SK-N-SH treated with all-trans-retinoic acid at 6 μM for 48 hours (cell line): ENCODE data around the gene ACLY.
"Not testable (repeated sequence)": the region's sequence is repeated elsewhere in the genome, so short reads cannot be mapped to it uniquely, and the experiment has no call there.

ENCODE experiments used
- ATAC-seq: fragments of 200-7000 bp; cut with Tn5 transposase; 3 replicates; pipeline ENCODE4 v1.9.1; 2020; ENCODE audit warnings: mild to moderate bottlenecking, moderate library complexity
- ARNTL ChIP-seq: fragments of 450-650 bp; formaldehyde crosslinking; IDR thresholded peaks from 2 replicates; pipeline ENCODE4 v1.5.0; 2020; ENCODE audit warnings: low read depth, mild to moderate bottlenecking, moderate library complexity, borderline replicate concordance
- BACH2 ChIP-seq: fragments of 250-450 bp; sonication (Bioruptor Pico); IDR thresholded peaks from 2 replicates; pipeline ENCODE4 v1.9.0; 2021; ENCODE audit warnings: mild to moderate bottlenecking, borderline replicate concordance
- CSDC2 ChIP-seq: fragments of 250-450 bp; sonication (Bioruptor Pico); IDR thresholded peaks from 2 replicates; pipeline ENCODE4 v1.5.0; 2020; ENCODE audit warnings: mild to moderate bottlenecking, moderate library complexity
- ESRRG ChIP-seq: fragments of 250-450 bp; sonication (Bioruptor Pico); IDR thresholded peaks from 2 replicates; pipeline ENCODE4 v1.6.1; 2021; ENCODE audit warnings: mild to moderate bottlenecking
- ISL1 ChIP-seq: fragments of 250-450 bp; sonication (Bioruptor Pico); IDR thresholded peaks from 2 replicates; pipeline ENCODE4 v2.1.2; 2022; ENCODE audit warnings: mild to moderate bottlenecking, moderate library complexity
- OSR1 ChIP-seq: fragments of 250-450 bp; sonication (Bioruptor Pico); IDR thresholded peaks from 2 replicates; pipeline ENCODE4 v1.8.0; 2022; ENCODE audit warnings: moderate library complexity, mild to moderate bottlenecking, inconsistent platforms
- PPARA ChIP-seq: fragments of 250-450 bp; sonication (Bioruptor Pico); IDR thresholded peaks from 2 replicates; pipeline ENCODE4 v1.5.0; 2020; ENCODE audit warnings: mild to moderate bottlenecking, borderline replicate concordance
- RARB ChIP-seq: fragments of 250-450 bp; sonication (Bioruptor Pico); IDR thresholded peaks from 2 replicates; pipeline ENCODE4 v1.8.0; 2021; ENCODE audit warnings: mild to moderate bottlenecking, moderate library complexity
- SNAI2 ChIP-seq: fragments of 250-450 bp; sonication (Bioruptor Pico); IDR thresholded peaks from 2 replicates; pipeline ENCODE4 v1.5.0; 2020; ENCODE audit warnings: mild to moderate bottlenecking, moderate library complexity
- TCF4 ChIP-seq: fragments of 250-450 bp; sonication (Bioruptor Pico); IDR thresholded peaks from 2 replicates; pipeline ENCODE4 v1.8.0; 2021; ENCODE audit warnings: mild to moderate bottlenecking, moderate library complexity, borderline replicate concordance
- TOX ChIP-seq: fragments of 250-450 bp; sonication (Bioruptor Pico); IDR thresholded peaks from 2 replicates; pipeline ENCODE4 v1.8.0; 2021; ENCODE audit warnings: mild to moderate bottlenecking, moderate library complexity, borderline replicate concordance
- ZC3H10 ChIP-seq: fragments of 250-450 bp; sonication (Bioruptor Pico); IDR thresholded peaks from 2 replicates; pipeline ENCODE4 v1.5.1; 2021; ENCODE audit warnings: mild to moderate bottlenecking, moderate library complexity
- ZFP3 ChIP-seq: fragments of 250-450 bp; sonication (Bioruptor Pico); IDR thresholded peaks from 2 replicates; pipeline ENCODE4 v1.5.0; 2020; ENCODE audit warnings: mild to moderate bottlenecking, moderate library complexity
- ZFP30 ChIP-seq: fragments of 450-650 bp; formaldehyde crosslinking; IDR thresholded peaks from 2 replicates; pipeline ENCODE4 v1.5.0; 2022; ENCODE audit warnings: mild to moderate bottlenecking, moderate library complexity
- ZNF70 ChIP-seq: fragments of 450-650 bp; formaldehyde crosslinking; IDR thresholded peaks from 2 replicates; pipeline ENCODE4 v1.5.0; 2020; ENCODE audit warnings: mild to moderate bottlenecking, moderate library complexity
- ZNF8 ChIP-seq: fragments of 450-650 bp; formaldehyde crosslinking; IDR thresholded peaks from 2 replicates; pipeline ENCODE4 v1.5.0; 2020; ENCODE audit warnings: mild to moderate bottlenecking, moderate library complexity
- TF ChIP-seq, protein P1 (sequence below): fragments of 250-450 bp; sonication (Bioruptor Pico); IDR thresholded peaks from 2 replicates; pipeline ENCODE4 v1.5.0; 2020; ENCODE audit warnings: mild to moderate bottlenecking, moderate library complexity
- TF ChIP-seq, protein P2 (sequence below): fragments of 250-450 bp; sonication (Bioruptor Pico); IDR thresholded peaks from 2 replicates; pipeline ENCODE4 v1.8.0; 2020; ENCODE audit warnings: mild to moderate bottlenecking, moderate library complexity, borderline replicate concordance
- TF ChIP-seq, protein P3 (sequence below): fragments of 250-450 bp; sonication (Bioruptor Pico); IDR thresholded peaks from 2 replicates; pipeline ENCODE4 v1.5.1; 2020; ENCODE audit warnings: low read depth, mild to moderate bottlenecking, moderate library complexity
- TF ChIP-seq, protein P4 (sequence below): fragments of 250-450 bp; sonication (Bioruptor Pico); IDR thresholded peaks from 2 replicates; pipeline ENCODE4 v1.5.1; 2021; ENCODE audit warnings: mild to moderate bottlenecking, moderate library complexity

The ACLY gene

DNA sequence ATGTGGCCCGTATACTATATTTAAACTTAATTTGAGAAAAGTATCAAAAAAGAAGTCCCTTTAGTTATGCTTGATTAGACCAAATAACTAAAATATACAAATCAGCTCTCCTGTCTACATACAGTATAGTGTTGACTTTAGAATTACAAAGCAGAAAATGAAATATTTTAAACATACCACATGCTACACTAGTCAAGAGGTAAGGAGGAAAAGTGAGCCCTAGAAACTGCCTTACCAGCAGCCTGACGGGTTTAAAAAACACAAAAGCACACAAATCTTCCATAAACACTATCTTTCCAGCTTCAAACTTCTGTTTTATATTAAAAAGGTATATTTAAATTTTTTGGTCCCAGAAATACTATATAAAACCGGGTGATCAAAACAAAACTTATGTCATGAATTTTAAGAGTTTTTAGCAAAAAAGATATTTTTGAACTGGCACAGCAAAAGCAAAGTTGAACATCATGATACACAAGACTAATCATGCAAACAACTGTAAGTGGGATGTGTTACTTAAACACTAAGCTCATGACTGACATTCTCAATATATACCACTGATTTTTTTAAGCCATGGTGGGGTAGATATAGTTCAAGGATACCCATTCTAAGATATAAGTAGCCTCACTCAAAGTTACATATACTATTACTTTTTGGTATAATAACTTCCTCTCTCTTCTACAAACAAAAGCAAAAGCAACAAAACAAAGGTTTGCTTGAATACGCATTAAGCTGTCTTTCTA, 69.3 kb downstream of the ACLY start:
- no peak for ATAC-seq
- TF ChIP-seq ZFP3 (CRISPR knock-in tag) (no peak), ZFP30 (CRISPR knock-in tag) (no peak), ZNF70 (CRISPR knock-in tag) (no peak), RARB (no peak), TCF4 (no peak), ARNTL (CRISPR knock-in tag) (no peak), ZC3H10 (CRISPR knock-in tag) (no peak), ZNF8 (no peak), CSDC2 (CRISPR knock-in tag) (no peak)
- TF ChIP-seq, protein P1, sequence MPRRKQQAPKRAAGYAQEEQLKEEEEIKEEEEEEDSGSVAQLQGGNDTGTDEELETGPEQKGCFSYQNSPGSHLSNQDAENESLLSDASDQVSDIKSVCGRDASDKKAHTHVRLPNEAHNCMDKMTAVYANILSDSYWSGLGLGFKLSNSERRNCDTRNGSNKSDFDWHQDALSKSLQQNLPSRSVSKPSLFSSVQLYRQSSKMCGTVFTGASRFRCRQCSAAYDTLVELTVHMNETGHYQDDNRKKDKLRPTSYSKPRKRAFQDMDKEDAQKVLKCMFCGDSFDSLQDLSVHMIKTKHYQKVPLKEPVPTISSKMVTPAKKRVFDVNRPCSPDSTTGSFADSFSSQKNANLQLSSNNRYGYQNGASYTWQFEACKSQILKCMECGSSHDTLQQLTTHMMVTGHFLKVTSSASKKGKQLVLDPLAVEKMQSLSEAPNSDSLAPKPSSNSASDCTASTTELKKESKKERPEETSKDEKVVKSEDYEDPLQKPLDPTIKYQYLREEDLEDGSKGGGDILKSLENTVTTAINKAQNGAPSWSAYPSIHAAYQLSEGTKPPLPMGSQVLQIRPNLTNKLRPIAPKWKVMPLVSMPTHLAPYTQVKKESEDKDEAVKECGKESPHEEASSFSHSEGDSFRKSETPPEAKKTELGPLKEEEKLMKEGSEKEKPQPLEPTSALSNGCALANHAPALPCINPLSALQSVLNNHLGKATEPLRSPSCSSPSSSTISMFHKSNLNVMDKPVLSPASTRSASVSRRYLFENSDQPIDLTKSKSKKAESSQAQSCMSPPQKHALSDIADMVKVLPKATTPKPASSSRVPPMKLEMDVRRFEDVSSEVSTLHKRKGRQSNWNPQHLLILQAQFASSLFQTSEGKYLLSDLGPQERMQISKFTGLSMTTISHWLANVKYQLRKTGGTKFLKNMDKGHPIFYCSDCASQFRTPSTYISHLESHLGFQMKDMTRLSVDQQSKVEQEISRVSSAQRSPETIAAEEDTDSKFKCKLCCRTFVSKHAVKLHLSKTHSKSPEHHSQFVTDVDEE (CRISPR knock-in tag) = no peak

DNA sequence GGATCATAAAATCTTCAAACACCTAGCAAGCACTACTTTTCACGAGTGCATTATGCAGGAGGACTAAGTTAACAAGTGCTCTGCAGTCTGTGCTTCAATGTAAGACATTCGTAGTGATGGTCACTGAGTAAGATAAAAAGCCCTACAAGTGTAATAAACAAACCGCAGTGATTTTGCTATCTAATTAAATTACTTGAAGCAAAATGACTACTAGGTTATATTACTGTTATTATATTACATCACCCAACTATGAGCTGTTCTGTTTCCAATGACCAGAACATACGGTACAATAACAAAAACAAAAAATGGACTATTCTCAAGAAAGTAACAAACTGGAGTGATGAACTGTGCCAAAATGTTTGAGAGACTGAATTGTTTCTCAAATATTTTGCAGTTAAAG, 70.0 kb downstream of the ACLY start:
- peak; percentile 48; the same call in 2 of the 3 replicates for ATAC-seq

DNA sequence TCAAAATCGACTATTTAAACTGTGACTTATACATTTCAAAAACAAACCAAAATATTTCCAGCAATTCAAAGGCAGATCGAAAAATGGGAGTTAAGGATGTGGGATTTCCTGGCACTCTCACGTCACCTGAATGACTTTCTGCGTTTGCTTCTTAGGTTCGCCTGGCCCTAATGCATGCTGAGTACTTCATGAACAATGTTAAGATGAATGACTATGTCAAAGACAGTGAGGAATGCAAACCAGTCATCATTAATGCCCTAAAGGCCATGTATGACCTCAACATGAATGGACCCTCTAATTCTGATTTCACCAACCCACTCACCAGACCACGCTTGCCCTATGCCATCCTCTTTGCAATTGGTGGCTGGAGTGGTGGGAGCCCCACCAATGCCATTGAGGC, 73.8 kb downstream of the ACLY start:
- no peak for TF ChIP-seq ZFP30 (CRISPR knock-in tag)
- no peak for TF ChIP-seq OSR1 (CRISPR knock-in tag)
- TF ChIP-seq, protein P2, sequence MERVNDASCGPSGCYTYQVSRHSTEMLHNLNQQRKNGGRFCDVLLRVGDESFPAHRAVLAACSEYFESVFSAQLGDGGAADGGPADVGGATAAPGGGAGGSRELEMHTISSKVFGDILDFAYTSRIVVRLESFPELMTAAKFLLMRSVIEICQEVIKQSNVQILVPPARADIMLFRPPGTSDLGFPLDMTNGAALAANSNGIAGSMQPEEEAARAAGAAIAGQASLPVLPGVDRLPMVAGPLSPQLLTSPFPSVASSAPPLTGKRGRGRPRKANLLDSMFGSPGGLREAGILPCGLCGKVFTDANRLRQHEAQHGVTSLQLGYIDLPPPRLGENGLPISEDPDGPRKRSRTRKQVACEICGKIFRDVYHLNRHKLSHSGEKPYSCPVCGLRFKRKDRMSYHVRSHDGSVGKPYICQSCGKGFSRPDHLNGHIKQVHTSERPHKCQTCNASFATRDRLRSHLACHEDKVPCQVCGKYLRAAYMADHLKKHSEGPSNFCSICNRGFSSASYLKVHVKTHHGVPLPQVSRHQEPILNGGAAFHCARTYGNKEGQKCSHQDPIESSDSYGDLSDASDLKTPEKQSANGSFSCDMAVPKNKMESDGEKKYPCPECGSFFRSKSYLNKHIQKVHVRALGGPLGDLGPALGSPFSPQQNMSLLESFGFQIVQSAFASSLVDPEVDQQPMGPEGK (CRISPR knock-in tag) = no peak
- TF ChIP-seq, protein P3, sequence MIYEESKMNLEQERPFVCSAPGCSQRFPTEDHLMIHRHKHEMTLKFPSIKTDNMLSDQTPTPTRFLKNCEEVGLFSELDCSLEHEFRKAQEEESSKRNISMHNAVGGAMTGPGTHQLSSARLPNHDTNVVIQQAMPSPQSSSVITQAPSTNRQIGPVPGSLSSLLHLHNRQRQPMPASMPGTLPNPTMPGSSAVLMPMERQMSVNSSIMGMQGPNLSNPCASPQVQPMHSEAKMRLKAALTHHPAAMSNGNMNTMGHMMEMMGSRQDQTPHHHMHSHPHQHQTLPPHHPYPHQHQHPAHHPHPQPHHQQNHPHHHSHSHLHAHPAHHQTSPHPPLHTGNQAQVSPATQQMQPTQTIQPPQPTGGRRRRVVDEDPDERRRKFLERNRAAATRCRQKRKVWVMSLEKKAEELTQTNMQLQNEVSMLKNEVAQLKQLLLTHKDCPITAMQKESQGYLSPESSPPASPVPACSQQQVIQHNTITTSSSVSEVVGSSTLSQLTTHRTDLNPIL (CRISPR knock-in tag) = no peak
- no peak for TF ChIP-seq ZC3H10 (CRISPR knock-in tag)
- TF ChIP-seq ARNTL (CRISPR knock-in tag) = no peak
- no peak for TF ChIP-seq ISL1 (CRISPR knock-in tag)
- TF ChIP-seq SNAI2 (CRISPR knock-in tag) = no peak
- no peak for TF ChIP-seq BACH2 (CRISPR knock-in tag)
- TF ChIP-seq, all 23 proteins: peak for 0
- ATAC-seq = no peak

More for the DNA sequence above, 70.0 kb downstream of the ACLY start:
- TF ChIP-seq PPARA (CRISPR knock-in tag) = no peak
- TF ChIP-seq, protein P4, sequence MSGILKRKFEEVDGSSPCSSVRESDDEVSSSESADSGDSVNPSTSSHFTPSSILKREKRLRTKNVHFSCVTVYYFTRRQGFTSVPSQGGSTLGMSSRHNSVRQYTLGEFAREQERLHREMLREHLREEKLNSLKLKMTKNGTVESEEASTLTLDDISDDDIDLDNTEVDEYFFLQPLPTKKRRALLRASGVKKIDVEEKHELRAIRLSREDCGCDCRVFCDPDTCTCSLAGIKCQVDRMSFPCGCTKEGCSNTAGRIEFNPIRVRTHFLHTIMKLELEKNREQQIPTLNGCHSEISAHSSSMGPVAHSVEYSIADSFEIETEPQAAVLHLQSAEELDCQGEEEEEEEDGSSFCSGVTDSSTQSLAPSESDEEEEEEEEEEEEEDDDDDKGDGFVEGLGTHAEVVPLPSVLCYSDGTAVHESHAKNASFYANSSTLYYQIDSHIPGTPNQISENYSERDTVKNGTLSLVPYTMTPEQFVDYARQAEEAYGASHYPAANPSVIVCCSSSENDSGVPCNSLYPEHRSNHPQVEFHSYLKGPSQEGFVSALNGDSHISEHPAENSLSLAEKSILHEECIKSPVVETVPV (CRISPR knock-in tag) = no peak
- no peak for TF ChIP-seq OSR1 (CRISPR knock-in tag)
- TF ChIP-seq TCF4 = no peak
- TF ChIP-seq, protein P2 (CRISPR knock-in tag) = no peak
- no peak for TF ChIP-seq ARNTL (CRISPR knock-in tag)
- TF ChIP-seq ESRRG (CRISPR knock-in tag) = no peak
- TF ChIP-seq, protein P1 (CRISPR knock-in tag) = no peak
- no peak for TF ChIP-seq TOX (CRISPR knock-in tag)
- TF ChIP-seq SNAI2 (CRISPR knock-in tag) = no peak
- TF ChIP-seq, all 23 proteins: peak for 0

DNA sequence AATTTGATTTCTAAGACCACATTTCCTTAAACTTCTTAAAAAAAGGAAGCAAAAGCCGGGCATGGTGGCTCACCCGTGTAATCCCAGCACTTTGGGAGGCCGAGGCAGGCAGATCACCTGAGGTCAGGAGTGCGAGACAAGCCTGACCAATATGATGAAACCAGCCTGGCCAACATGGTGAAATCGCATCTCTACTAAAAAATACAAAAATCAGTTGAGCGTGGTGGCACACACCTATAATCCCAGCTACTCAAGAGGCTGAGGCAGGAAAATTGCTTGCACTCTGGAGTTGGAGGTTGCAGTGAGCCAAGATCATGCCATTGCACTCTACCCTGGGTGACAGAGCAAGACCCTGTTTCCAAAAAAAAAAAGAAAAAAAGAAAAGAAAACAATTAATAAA, 78.0 kb downstream of the ACLY start:
- ATAC-seq = not testable (repeated sequence)

DNA sequence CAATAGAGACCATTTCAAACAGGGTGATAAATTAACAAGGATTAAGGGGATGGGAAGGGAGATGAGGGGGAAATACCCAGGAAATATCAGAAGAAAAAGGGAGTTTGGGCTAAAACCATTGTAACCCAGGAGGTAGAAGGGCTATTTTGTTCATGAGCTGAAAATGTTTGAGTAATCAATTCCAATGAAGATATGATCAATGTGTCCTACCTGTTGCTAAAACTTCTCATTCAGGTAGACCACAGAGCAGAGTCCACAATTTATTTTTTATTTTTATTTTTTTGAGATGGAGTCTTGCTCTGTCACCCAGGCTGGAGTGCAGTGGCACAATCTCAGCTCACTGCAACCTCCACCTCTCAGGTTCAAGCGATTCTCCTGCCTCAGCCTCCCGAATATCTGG, 79.3 kb downstream of the ACLY start:
- not testable (repeated sequence) for ATAC-seq
